Esophagus squamous epithelium (tissue), 4 donors: ENCODE data around the gene BLMH.

Experiments used
- CTCF ChIP-seq, 6 experiments: fragments of 450-650 bp in 4 of 6; fragments of 200-600 bp in 2 of 6; sonication (generic) in 2 of 6; IDR thresholded peaks; one replicate each; pipeline ENCODE4 v1.5.1; 2016 to 2019; ENCODE audit warnings: antibody characterized with exemption in 6 of 6, mild to moderate bottlenecking in 4 of 6, moderate library complexity in 4 of 6
- POLR2A ChIP-seq, 4 donors: fragments of 450-650 bp; IDR thresholded peaks; one replicate each; pipeline ENCODE4 v1.6.1; 2017; ENCODE audit warnings: antibody characterized with exemption in 4 of 4, mild to moderate bottlenecking in 4 of 4, moderate library complexity in 3 of 4

DNA sequence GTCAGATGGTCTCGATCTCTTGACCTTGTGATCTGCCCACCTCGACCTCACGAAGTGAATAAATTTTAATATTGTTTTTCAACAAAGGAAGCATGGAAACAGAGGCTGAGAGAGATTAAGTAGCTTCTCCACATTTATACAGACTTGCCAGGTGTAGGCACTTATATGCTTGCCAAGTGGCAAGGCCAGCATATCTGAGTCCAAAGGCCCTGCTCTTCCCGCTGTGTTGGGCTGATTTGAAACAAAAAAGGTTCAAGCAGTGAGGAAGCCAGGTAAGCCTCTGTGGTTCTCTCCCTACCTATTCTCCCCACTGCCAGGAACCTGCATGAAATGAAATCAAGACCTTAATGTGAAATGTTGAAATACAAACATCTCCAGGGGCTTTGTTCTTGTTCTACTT, 48.7 kb downstream of the BLMH start:
- TF ChIP-seq POLR2A (IDR thresholded peaks at IDR 0.05) (no peak), CTCF (IDR thresholded peaks at IDR 0.05) (no peak)
